GM12865 (cell line): ENCODE results near the gene CEP72.

Experiments
- DNase-seq: peaks from one replicate; pipeline ENCODE4 v3.0.0; 2010; ENCODE audit warnings: low read depth
- H3K4me3 ChIP-seq: 2 replicates; pipeline ENCODE4 v1.5.1; 2011; ENCODE audit warnings: mild to moderate bottlenecking, low read depth, low read length, control low read depth
- CTCF ChIP-seq: IDR thresholded peaks from 2 replicates; pipeline ENCODE4 v1.5.1; 2011; ENCODE audit warnings: low read length, control low read depth, low read depth, inconsistent platforms; ENCODE audit not compliant: insufficient read depth; ENCODE audit errors: missing control alignments

The CEP72 gene

DNA sequence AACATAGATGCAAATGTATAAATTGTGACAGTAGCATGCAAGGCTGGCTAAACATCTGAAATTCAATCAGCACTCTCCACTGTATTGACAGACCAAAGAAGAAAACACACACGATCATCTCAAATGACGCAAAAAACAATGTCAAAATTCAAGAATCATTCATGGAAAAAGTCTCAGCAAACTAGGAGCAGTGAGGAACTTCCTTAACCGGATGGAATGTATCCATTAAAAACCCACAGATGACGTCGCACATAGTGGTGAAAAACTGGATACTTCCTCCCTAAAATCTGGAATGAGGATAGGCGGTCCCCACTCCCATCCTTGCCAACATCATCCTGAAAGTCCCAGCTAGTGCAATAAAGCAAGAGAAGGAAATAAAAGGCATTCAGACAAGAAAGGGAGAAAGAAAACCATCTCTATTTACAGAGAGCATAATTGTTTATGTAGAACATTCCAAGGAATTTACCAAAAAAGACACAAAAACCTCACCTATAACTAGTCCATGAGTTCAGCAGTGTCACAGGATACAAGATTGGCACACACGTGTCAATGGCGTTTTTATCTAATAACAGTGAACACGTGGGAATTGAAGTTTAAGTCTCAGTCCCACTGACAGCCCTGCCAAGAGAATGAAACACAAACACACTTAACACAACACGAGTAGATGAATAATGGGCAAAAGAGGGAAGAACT, 14.1 kb upstream of the CEP72 start:
- no peak for DNase-seq
- no peak for TF ChIP-seq CTCF
- H3K4me3 ChIP-seq, result no peak overlapping the region

DNA sequence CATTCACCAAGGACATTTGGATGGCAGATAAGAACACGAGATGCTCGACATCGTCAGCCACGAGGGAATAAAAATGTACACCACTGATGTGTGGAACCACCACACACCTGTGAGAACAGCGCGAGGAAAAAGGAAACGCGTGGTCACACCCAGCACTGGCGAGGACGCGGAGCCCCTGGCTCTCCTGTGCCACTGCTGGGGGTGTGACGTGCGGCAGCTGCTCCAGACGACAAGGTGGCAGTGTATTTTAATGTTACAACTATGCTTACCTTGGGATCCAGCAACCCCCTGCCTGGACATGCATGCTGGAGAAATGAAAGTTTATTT, 13.6 kb upstream of the CEP72 start:
- no peak for TF ChIP-seq CTCF
- no peak for DNase-seq
- H3K4me3 ChIP-seq, result no peak overlapping the region

DNA sequence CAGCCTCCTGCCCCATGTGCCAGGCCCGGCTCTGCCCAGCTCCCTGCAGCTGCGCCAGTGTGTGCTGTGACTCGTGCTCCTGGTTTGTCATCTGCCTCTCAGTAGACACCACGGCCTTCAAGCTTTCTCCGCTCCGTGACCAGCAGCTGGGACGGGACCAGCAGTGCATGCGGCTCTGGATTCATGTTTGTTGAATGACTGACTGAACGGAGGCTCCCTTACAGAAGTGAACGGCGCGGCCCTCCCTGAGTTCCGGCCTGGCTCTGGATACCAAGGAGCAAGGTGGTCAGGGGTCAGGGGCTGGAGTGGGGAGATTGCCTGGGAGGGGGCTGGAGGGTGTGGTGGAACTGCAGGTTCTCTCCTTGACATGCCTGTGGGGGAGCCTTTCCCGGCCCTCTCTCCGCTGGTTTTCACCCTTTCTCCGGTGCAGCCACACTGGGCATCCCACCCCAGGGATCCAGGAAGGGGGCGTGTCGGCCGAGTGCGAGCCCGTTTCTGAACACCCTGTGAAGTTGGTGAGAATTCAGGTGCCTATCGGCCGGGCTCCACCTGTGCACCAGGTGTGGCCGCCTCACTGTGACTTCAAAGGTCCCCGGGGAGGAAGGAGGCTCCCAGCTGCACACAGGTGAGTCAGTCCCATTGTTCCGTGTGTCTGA, 11.1 kb upstream of the CEP72 start:
- H3K4me3 ChIP-seq, result no peak overlapping the region
- no peak for TF ChIP-seq CTCF
- DNase-seq, result no peak

DNA sequence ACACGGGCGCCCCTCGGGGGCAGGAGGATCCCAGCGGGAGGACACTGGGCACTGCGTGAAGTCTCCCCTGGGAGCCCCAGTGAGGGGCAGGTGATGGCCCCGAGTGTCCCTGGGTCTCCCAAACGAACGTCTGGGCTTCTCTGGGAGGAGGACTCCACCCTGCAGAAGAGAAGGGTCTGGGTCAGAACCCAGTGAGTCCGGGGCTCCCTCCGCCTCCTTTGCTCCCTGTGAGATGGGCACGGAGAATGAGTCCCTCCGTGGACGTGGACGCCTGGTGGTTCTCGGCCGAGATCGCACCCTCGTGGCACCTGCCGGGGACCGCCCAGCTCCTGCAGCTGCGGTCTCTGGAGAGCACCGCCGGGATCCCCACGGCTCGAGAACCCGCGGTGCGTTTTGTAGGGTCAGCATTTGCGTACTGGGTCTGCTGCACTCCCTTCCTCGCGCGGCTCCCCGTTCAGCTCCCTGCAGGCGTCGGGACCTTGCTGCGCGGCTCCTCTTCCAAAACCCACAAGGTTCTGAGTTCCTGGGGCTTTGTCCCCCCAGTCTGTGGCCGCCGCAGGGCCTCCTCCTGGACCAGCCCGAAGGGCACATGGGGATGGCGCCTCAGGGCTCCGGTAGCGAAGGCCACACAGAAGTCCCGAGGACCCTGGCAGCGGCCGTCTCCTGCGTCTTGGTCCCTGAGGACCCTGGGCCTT, 10.2 kb upstream of the CEP72 start:
- TF ChIP-seq CTCF, result no peak
- DNase-seq, result no peak
- no peak overlapping the region for H3K4me3 ChIP-seq

DNA sequence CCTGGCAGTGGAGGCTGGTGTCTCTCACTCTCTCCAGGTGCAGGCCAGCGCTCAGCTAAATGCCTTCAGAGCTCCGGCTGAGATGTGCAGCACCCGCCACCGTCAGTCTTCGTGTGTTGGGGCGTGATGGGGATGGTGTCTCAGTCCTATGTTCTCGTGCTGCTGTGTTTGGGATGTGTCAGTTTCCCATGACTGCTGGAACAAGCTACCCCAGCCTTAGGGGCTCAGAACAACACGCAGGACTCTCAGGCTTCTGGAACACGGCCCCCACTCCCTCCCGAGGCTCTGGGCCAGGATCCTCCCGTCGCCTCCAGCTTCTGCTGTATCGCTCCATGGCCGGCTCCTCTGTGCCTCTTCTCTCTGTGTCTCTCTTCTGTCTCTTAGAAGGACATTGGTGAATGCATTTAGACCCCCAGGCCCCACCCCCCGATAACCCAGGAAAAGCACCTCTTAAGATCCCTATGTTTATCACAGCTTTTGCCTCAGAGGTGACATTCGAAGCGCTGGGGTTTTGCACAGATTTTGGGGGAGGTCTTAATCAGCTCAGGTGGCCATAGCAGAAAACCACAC, 9.6 kb upstream of the CEP72 start:
- TF ChIP-seq CTCF, result no peak
- no peak for DNase-seq
- no peak overlapping the region for H3K4me3 ChIP-seq

GRCh38 chr5:603081-603998, 8.8 kb upstream of the CEP72 start:
- no peak for DNase-seq
- H3K4me3 ChIP-seq, result no peak overlapping the region
- TF ChIP-seq CTCF, result no peak
